Esophagus squamous epithelium (tissue), 5 donors: ENCODE data around the gene TSPAN18. TPM values are rescaled to one million over a fixed set of nuclear protein-coding genes. Genes with fewer than 3 reads are reported as not detected.
A peak's percentile ranks its signal among the peaks of the same experiment; 100 is the strongest.

Experiments
- DNase-seq: peaks from one replicate; lab custom pipeline; 2025; lab: John Stamatoyannopoulos, UW
- H3K27ac ChIP-seq, 4 donors: fragments of 200-600 bp; sonication (generic); one replicate each; pipeline ENCODE4 v1.5.1; 2016 to 2019; ENCODE audit warnings: mild to moderate bottlenecking in 1 of 4
- H3K27me3 ChIP-seq, 4 donors: fragments of 200-600 bp; sonication (generic); 1 replicate in 3 of 4; 2 replicates in 1 of 4; pipeline versions ENCODE4 v1.5.1 to v1.6.0; 2017 to 2021; ENCODE audit warnings: antibody characterized with exemption in 1 of 4
- H3K36me3 ChIP-seq, 3 donors: fragments of 200-600 bp; sonication (generic); one replicate each; pipeline ENCODE4 v1.5.1; 2016 to 2019
- H3K4me1 ChIP-seq, 3 donors: fragments of 200-600 bp; sonication (generic); one replicate each; pipeline ENCODE4 v1.5.1; 2017 to 2019
- H3K4me3 ChIP-seq, 4 donors: fragments of 200-600 bp; sonication (generic); 1 replicate in 3 of 4; 2 replicates in 1 of 4; pipeline ENCODE4 v1.5.1; 2016 to 2019; ENCODE audit warnings: mild to moderate bottlenecking in 2 of 4, moderate library complexity in 1 of 4
- H3K9me3 ChIP-seq, 3 donors: fragments of 200-600 bp; sonication (generic); one replicate each; pipeline ENCODE4 v1.5.1; 2016 to 2019
- POLR2A ChIP-seq, 4 donors: fragments of 450-650 bp; IDR thresholded peaks; one replicate each; pipeline ENCODE4 v1.6.1; 2017; ENCODE audit warnings: antibody characterized with exemption in 4 of 4, mild to moderate bottlenecking in 4 of 4, moderate library complexity in 3 of 4
- WGBS, 2 donors: methylation state at CpG; one replicate each; pipeline ENCODE4 v1.1.5; 2018; 5-methylcytosine and 5-hydroxymethylcytosine counted together
- intact Hi-C: fragments of 100-400 bp; cut with DNase I; formaldehyde crosslinking; loops from one replicate; pipeline ENCODE4 v1.15.0; 2022
- total RNA-seq, 4 donors: library from RNA; depleted of rRNA; stranded (reverse); fragments of >200 nt; gene quantifications; one replicate each; pipeline ENCODE4 v1.1.0, GENCODE V29; 2016
- TF ChIP-seq, protein P1 (sequence below), 6 experiments: fragments of 450-650 bp in 4 of 6; fragments of 200-600 bp in 2 of 6; sonication (generic) in 2 of 6; IDR thresholded peaks; one replicate each; pipeline ENCODE4 v1.5.1; 2016 to 2019; ENCODE audit warnings: antibody characterized with exemption in 6 of 6, mild to moderate bottlenecking in 4 of 6, moderate library complexity in 4 of 6
- donor health status: DM: yes; HTN: yes; CAD: no.

Gene TSPAN18
- total RNA-seq, 4 donors from 2014 or later = 0.80 to 4.4 (median 2.0) TPM

DNA sequence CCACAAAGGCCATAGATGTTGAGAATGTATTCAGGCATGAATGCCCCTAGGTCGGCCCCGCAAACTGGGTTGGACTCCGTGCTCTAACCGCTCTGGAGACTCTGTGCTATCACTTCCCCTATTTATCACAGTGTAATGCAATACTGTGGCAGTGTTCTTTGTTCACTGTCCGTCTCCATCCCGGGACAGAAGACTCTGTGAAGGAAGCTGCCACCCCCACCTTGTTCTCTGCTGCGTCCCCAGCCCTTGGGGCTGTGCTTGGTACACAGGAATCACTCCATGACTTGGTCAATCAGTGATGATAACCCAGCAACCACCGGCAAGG, 57.6 kb downstream of the TSPAN18 start:
- peak overlapping the region in 3 of 4 donors; percentile 38 to 61 (median 55) for H3K27ac ChIP-seq
- intact Hi-C loops = no loop called here

GRCh38 chr11:44784851-44785250, 58.1 kb downstream of the TSPAN18 start:
- intact Hi-C loops = no loop called here
- Histone ChIP-seq H3K9me3 (no peaks in the 10 kb centered on the region), H3K4me3 (no peak overlapping the region), H3K36me3 (no peaks in the 10 kb centered on the region), H3K27me3 (no peaks in the 10 kb centered on the region), H3K27ac (peak overlapping the region in 3 of 4 donors; percentile 38 to 61 (median 55)), H3K4me1 (peaks cover 0 to 27% (median 6%) of the 10 kb centered on the region in 3 donors)
- whole genome bisulfite sequencing, 2 donors = 69 to 72% methylated on average over 3 of the region's 3 CpGs
- no peak for TF ChIP-seq POLR2A (IDR thresholded peaks at IDR 0.05)
- TF ChIP-seq, protein P1, sequence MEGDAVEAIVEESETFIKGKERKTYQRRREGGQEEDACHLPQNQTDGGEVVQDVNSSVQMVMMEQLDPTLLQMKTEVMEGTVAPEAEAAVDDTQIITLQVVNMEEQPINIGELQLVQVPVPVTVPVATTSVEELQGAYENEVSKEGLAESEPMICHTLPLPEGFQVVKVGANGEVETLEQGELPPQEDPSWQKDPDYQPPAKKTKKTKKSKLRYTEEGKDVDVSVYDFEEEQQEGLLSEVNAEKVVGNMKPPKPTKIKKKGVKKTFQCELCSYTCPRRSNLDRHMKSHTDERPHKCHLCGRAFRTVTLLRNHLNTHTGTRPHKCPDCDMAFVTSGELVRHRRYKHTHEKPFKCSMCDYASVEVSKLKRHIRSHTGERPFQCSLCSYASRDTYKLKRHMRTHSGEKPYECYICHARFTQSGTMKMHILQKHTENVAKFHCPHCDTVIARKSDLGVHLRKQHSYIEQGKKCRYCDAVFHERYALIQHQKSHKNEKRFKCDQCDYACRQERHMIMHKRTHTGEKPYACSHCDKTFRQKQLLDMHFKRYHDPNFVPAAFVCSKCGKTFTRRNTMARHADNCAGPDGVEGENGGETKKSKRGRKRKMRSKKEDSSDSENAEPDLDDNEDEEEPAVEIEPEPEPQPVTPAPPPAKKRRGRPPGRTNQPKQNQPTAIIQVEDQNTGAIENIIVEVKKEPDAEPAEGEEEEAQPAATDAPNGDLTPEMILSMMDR (IDR thresholded peaks at IDR 0.05) = no peak
- DNase-seq = no peak

More for the DNA sequence above, 57.6 kb downstream of the TSPAN18 start:
- no peak overlapping the region for H3K4me3 ChIP-seq
- WGBS, 2 donors = 59 to 67% methylated on average over 6 to 7 of the region's 8 CpGs
- DNase-seq = no peak
- no peaks in the 10 kb centered on the region for H3K36me3 ChIP-seq
- H3K4me1 ChIP-seq = peaks cover 0 to 23% (median 2%) of the 10 kb centered on the region in 3 donors
- H3K9me3 ChIP-seq = no peaks in the 10 kb centered on the region
- TF ChIP-seq, protein P1 (IDR thresholded peaks at IDR 0.05) = no peak
- TF ChIP-seq POLR2A (IDR thresholded peaks at IDR 0.05) = no peak
- no peaks in the 10 kb centered on the region for H3K27me3 ChIP-seq

DNA sequence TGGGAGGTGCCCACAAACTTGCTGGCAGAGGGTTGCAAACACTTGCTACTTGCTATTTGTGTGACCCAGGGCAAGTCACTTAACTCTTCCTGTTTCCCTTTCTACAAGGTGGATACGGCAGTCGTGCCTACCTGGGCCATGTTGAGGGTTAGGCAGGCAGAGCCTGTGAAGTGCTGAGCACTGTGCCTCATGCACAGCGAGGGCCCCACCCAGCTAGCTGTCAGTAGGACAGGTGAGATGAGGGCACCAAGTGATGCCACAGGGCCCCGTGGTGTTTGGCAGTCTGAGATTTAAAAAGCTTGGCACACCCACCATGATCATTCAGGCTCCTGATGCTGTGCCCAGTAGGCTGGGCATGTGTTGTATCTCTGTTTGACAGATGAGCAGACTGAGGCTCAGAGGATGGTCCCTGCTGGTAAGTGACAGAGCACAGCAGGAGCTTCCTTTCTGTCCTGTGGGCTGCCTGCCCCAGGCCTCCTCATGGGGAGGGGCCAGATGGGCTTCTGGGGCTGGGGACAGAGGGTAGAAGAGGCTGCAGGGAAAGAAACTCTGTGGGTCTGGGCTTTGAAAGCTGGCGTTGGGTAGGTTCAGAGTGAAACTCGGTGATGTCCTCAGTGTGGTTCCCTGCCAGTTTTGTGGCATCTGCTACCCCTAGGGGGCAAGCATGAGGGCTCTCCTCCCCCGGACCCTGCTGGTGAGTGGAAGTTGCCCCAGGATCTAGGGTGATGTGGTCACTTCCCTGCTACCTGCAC, 59.3 kb downstream of the TSPAN18 start:
- intact Hi-C loops = no loop called here
- H3K9me3 ChIP-seq = no peaks in the 10 kb centered on the region
- DNase-seq = no peak

DNA sequence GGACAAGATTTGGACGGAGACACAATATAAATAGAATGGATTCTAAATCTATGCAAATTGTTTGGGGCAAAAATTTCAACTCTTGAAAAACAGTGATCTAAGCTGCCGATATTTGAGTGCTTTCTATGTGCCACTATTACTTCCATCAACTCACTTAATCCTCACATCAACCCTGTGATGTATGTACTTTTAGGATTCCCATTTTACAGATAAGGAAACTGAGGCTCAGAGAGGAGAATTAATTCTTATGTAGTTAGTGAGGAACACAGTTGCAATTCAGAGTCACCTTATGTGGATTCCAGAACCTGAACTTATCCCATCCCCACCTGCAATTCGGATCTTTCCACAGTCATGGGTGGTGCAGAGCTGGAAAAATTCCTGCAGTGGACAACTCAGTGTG, 60.3 kb downstream of the TSPAN18 start:
- Histone ChIP-seq H3K27ac (no peak overlapping the region), H3K9me3 (no peaks in the 10 kb centered on the region), H3K36me3 (no peaks in the 10 kb centered on the region), H3K4me3 (no peak overlapping the region), H3K27me3 (no peaks in the 10 kb centered on the region), H3K4me1 (peaks cover 0 to 16% (median 7%) of the 10 kb centered on the region in 3 donors)
- TF ChIP-seq POLR2A (IDR thresholded peaks at IDR 0.05) = no peak
- TF ChIP-seq, protein P1 (IDR thresholded peaks at IDR 0.05) = no peak
- WGBS, 2 donors = 79 to 80% methylated on average over 3 of the region's 3 CpGs
- intact Hi-C loops = no loop called here
- DNase-seq = no peak

More for the DNA sequence above, 59.3 kb downstream of the TSPAN18 start:
- peak overlapping the region in 3 of 4 donors; percentile 44 to 61 (median 55) for H3K27ac ChIP-seq
- TF ChIP-seq, protein P1 (IDR thresholded peaks at IDR 0.05) = no peak
- TF ChIP-seq POLR2A (IDR thresholded peaks at IDR 0.05) = no peak
- WGBS, 2 donors = 44 to 49% methylated on average over 5 of the region's 7 CpGs
- H3K27me3 ChIP-seq = no peaks in the 10 kb centered on the region
- H3K4me1 ChIP-seq = peaks cover 0 to 22% (median 7%) of the 10 kb centered on the region in 3 donors
- no peak overlapping the region for H3K4me3 ChIP-seq
- no peaks in the 10 kb centered on the region for H3K36me3 ChIP-seq

- 76 to 90% methylated on average over 5 to 9 of the region's 9 CpGs for WGBS, 2 donors
- no peak for TF ChIP-seq POLR2A (IDR thresholded peaks at IDR 0.05)
- TF ChIP-seq, protein P1 (IDR thresholded peaks at IDR 0.05) = no peak
- no peak for DNase-seq
Observed at GRCh38 chr11:44787981-44788380, 61.2 kb downstream of the TSPAN18 start.

More at GRCh38 chr11:44787981-44788380, 61.2 kb downstream of the TSPAN18 start:
- no peaks in the 10 kb centered on the region for H3K9me3 ChIP-seq
- H3K27me3 ChIP-seq = no peaks in the 10 kb centered on the region
- no peaks in the 10 kb centered on the region for H3K36me3 ChIP-seq
- H3K4me3 ChIP-seq = no peak overlapping the region
- H3K4me1 ChIP-seq = peaks cover 0 to 16% (median 7%) of the 10 kb centered on the region in 3 donors
- intact Hi-C loops = no loop called here
- peak overlapping the region in 1 of 4 donors; percentile 21 for H3K27ac ChIP-seq
